Esophagus muscularis mucosa (tissue), 3 donors: ENCODE data around the gene PNPLA7.

Experiments used
- CTCF ChIP-seq, 3 experiments: fragments of 200-600 bp in 2 of 3; fragments of 450-650 bp in 1 of 3; sonication (generic) in 2 of 3; IDR thresholded peaks; one replicate each; pipeline ENCODE4 v1.5.1; 2017 to 2019; ENCODE audit warnings: antibody characterized with exemption in 3 of 3, mild to moderate bottlenecking in 2 of 3, moderate library complexity in 1 of 3
- POLR2A ChIP-seq: fragments of 450-650 bp; IDR thresholded peaks from one replicate; pipeline ENCODE4 v1.6.1; 2017; ENCODE audit warnings: antibody characterized with exemption, moderate library complexity, mild to moderate bottlenecking, low read depth
- POLR2AphosphoS5 ChIP-seq, 2 donors: sonication (generic); formaldehyde crosslinking; IDR thresholded peaks; one replicate each; pipeline ENCODE4 v1.6.1; 2017; ENCODE audit warnings: antibody characterized with exemption in 2 of 2

GRCh38 chr9:137579259-137579604 is 29.0 kb upstream of the PNPLA7 start:
- no peak for TF ChIP-seq POLR2AphosphoS5 (IDR thresholded peaks at IDR 0.05)
- TF ChIP-seq CTCF (IDR thresholded peaks at IDR 0.05): no peak
- no peak for TF ChIP-seq POLR2A
